HG02870 (cell line): ENCODE data around the gene MRPL49.
A peak's percentile ranks its signal among the peaks of the same experiment; 100 is the strongest.

Experiments used
- ATAC-seq: cut with Tn5 transposase; IDR thresholded peaks from one replicate; pipeline ENCODE4 v1.9.1; 2021; ENCODE audit warnings: mild to moderate bottlenecking, moderate library complexity; ENCODE audit not compliant: unreplicated experiment

MRPL49 gene

DNA sequence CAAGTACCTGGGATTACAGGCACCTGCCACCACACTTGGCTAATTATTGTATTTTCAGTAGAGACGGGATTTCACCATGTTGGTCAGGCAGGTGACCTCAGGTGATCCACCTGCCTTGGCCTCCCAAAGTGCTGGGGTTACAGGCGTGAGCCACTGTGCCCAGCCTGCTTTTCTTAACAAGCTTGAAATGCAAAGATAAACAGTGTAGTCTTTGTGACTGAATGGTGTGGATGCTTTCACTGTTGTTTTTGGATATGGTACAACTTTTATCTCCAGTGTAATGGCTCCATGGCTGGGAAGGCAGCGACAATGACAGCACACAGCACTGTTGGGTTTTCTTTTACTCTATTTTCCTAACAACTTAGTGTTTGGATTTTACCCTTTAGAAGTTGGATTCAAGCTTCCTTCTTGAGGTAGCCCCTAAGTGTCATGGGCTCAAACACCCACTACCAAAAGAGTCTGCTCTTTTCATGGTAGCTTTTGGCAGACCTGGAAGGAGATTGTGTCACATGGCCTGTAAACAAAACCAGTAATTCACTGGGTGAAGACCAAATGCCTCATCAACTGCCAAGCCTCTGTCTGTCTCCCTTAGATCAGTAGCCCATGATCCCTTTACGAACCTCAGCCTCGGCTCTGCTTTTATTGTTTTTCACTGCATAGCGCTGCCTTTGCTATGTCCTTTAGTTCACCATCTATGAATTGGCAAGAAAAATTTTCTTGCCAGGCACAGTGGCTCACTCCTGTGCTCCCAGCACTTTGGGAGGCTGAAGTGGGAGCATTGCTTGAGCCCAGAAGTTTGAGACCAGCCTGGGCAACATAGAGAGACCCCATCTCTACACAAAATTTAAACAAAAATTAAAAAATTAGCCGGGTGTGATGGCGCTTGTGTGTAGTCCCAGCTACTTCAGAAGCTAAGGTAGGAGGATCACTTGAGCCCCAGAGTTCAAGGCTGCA lies 19.7 kb upstream of the MRPL49 start:
- no peak for ATAC-seq

DNA sequence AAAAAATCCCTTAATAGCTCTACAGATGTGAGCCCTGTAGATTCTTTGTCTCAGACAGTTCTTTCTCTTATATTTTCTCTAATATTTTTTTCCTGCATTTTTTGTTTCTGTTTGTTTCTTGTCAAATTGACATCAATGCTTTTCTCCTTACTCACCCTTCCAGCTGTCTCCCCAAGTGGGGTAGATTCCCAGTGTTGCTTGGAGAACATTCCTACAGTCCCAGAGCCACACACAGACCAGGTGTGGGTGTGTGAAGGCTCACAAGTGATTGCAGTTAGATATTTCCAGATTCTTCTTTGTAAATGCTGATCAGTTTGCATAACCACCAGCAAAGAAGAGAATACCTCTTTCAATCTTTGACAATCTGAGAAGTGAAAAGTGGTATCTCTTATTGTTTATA lies 18.6 kb upstream of the MRPL49 start:
- no peak for ATAC-seq

DNA sequence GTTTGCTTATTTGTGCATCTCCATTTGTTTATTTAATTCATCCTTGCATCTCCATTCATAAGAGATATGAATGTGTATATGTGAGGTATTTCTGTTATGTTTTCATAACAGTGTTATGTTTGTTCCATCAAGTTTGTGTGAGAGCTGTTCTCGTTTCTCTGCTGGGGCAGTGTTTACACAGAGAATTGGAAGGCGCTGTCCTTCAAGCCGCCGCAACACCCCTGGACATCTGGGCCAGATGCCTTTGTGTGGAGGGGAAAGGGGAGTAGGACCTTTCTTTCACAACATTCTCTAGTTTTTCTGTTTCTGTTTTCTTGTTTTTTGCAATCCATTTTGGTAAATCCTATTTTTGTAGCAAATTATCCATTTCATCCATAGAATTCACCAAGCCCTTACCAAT lies 17.5 kb upstream of the MRPL49 start:
- ATAC-seq = no peak

DNA sequence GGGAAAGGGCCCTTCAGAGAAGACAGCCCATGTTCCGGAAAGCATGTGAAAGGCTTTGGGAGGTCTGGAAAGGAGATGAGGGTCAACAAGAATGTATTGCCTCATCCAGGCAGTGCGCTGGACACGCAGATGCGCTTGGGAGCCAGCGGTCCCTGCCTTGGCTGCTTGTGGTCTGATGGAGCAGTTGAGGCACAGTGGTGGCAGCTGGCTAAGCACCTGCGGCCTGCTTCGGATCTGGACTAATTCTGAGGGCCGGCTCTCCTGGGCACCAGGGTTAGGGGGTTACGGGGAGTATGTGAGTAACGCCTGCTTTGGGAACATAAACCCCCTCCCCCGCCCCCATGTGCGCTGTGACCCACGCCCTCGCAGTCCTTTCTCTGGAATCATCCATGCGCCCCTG lies 15.0 kb upstream of the MRPL49 start:
- no peak for ATAC-seq

DNA sequence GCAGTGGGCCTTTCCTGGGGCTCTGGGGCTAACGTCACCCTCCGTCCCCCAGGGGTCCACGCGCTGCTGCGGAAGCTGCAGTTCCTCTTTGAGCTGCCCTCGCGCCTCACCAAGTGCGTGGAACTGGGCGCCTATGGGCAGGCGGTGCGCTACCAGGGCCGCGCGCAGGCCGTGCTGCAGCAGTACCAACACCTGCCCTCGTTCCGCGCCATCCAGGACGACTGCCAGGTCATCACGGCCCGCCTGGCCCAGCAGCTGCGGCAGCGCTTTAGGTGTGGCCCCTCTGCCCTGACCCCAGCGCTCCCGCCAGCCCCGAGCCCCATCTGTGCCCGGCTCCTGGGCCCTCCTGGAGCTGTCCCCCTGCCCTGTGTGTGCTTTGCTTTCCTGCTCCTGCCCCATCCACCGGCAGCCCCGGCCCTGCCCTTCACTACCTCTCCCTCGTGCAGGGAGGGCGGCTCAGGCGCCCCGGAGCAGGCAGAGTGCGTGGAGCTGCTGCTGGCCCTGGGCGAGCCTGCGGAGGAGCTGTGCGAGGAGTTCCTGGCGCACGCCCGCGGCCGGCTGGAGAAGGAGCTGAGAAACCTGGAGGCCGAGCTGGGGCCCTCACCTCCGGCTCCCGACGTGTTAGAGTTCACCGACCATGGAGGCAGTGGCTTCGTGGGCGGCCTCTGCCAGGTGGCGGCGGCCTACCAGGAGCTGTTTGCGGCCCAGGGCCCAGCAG lies 14.2 kb upstream of the MRPL49 start:
- no peak for ATAC-seq

DNA sequence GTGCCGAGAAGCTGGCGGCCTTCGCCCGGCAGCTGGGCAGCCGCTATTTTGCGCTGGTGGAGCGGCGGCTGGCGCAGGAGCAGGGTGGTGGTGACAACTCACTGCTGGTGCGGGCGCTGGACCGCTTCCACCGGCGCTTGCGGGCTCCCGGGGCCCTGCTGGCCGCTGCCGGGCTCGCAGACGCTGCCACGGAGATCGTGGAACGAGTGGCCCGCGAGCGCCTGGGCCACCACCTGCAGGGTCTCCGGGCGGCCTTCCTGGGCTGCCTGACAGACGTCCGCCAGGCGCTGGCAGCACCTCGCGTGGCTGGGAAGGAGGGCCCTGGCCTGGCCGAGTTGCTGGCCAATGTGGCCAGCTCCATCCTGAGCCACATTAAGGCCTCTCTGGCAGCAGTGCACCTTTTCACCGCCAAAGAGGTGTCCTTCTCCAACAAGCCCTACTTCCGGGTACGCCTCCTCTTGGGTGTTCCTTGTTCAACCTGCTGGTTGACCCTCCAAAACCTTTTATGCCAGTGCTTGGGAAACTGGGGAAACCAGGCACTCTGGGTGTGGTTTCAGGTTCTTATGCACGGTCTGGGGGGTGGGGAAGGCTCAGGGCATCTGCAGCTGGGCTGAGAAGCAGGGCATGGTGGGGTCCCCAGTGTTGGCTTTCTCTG lies 13.5 kb upstream of the MRPL49 start:
- ATAC-seq = no peak

DNA sequence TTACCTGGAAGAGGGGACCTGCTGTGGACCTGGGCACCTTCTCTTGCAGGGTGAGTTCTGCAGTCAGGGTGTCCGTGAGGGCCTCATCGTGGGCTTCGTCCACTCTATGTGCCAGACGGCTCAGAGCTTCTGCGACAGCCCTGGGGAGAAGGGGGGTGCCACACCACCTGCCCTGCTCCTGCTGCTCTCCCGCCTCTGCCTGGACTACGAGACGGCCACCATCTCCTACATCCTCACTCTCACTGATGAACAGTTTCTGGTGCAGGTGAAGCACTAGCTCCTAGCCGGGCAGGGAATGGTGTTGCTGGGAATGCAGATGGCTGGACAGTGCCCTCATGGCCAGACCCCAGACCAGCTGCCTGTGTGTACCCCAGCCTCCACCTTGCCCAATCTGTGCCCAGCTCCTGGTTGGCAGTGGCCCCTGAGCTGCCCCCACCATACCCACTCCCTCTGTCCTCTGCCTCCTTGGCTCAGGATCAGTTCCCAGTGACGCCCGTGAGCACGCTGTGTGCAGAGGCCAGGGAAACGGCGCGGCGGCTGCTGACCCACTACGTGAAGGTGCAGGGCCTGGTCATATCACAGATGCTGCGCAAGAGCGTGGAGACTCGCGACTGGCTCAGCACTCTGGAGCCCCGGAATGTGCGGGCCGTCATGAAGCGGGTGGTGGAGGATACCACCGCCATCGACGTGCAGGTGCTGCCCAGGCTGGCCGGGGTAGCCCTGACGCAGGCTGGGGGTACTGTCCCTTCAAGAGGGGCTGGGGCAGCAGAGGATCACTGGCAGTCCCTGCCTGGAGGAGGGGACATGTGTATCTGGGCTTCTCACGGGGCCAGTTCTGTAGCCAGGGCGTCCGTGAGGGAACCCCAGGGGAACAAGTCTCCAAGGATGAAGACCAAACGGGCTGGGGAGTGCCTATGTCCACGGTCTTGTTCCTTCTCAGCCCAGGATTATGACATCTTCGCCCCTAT lies 12.6 kb upstream of the MRPL49 start:
- ATAC-seq = no peak

DNA sequence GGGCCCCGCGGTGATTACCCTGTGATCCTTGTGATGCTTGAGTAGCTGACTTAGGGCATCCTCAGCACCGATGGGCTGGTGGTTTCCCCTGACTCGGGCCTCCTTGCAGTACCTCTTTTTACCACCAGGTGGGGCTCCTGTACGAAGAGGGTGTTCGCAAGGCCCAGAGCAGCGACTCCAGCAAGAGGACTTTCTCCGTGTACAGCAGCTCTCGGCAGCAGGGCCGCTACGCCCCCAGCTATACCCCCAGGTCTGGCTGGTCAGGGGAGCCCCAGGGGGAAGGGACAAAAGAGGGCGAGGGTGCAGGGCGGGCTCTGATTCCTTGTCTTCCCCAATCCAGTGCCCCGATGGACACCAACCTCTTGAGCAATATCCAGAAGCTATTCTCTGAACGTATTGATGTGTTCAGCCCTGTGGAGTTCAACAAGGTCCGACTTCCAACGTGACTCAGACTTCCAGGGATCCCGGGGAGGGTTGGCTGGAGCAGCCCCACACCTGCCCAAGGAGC lies 11.7 kb upstream of the MRPL49 start:
- no peak for ATAC-seq

DNA sequence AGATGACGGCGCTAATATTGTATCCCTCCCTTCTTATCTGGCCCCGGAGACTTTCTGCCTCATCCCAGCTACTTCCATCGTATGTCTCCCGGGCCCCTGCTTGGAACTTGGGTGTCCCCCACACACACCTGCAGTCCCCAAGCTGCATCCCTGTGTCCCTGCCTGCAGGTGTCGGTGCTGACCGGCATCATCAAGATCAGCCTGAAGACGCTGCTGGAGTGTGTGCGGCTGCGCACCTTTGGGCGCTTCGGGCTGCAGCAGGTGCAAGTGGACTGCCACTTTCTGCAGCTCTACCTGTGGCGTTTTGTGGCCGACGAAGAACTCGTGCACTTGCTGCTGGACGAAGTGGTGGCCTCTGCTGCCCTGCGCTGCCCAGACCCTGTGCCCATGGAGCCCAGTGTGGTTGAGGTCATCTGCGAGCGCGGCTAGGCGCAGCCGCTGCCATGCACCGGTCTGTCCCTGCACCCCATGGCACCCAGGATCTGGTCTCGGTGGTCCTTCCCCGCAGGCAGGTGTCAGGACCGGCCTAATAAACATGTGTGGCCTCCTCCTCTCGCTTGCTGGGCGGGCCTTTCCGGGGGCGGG lies 10.9 kb upstream of the MRPL49 start:
- ATAC-seq = no peak

DNA sequence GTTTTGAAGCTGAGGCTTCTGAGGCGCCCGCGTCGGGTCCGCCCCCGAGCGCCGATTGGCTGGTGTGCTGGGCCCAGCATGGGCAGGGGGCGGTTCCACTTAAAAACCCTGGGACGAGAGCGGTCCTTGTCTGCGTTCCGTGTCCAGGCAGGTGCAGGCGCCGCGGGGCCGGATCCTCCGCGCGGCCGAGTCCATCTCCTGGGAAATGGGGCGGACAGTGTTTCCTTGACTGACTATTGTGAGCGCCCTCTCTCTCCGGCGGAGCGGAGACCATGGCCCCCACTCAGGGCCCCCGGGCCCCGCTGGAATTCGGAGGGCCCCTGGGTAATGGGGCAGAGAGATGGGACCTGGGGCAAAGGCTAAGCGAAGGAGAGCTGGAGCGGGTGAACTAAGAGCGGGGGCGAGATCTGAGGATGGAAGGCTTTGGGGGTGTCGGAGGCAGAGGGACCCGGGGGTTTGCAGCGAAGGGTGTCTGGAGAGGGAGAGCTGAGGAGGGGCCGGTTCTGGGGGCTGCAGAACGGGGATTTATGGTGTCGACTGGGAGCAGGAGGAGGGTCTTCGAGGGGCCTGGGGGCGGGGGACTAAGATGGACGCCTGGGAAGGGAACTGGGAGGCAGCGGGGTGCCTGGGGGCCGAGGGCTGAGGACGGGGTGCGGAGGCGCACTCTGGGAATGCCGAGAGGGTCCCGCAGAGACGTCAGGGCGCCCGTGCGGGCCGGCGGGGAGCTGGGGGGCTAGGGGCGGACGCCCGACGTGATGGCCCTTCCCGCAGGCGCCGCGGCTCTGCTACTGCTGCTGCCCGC lies 10.2 kb upstream of the MRPL49 start, which contains the start of gene TM7SF2:
TSS of gene TM7SF2 (plus strand) at position 129 of the 802 bp plus-strand sequence. CDS start at position 273, 144 bp downstream.
- ATAC-seq = peak; percentile 53

DNA sequence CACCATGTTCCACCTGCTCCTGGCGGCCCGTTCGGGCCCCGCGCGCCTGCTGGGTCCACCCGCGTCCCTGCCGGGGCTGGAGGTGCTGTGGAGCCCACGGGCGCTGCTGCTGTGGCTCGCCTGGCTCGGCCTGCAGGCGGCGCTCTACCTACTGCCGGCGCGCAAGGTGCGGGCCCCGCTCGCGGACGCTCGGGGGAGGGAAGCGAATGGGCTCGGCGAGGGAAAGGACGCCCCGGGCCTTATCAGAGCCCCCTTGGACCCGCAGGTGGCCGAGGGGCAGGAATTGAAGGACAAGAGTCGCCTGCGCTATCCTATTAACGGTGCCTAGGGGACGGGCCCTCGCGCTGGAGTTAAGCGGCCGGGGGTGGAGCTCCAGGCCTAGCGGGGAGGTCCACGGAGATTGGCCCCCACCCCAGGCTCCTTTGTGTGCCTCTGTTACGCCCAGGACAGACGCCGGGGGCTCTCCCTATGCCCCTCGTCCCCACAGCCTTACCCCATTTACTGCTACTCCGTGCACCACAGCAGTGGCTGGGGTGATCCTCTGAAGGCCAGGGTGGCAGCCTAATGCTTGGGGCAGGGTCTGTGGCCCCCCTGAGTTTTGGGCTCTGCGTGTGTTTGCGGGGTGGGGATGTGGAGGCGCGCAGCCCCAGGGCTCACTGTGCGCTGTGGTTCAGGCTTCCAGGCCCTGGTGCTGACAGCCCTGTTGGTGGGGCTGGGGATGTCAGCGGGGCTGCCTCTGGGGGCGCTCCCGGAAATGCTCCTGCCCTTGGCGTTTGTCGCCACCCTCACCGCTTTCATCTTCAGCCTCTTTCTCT lies 9.4 kb upstream of the MRPL49 start:
- ATAC-seq = peak; percentile 32

DNA sequence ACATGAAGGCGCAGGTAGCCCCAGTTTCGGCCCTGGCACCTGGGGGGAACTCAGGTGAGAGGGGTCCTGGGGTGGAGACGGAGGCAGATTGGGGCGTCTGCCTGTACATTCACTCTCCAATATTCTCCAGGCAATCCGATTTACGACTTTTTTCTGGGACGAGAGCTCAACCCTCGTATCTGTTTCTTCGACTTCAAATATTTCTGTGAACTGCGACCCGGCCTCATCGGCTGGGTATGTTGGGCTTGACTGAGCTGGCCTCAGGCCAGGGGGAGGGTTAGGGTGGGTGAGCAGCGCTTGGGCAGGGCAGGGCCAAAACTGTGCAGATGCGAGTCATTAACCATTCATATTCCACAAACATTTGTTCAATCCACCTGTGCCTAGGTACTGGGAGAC lies 8.8 kb upstream of the MRPL49 start:
- no peak for ATAC-seq

DNA sequence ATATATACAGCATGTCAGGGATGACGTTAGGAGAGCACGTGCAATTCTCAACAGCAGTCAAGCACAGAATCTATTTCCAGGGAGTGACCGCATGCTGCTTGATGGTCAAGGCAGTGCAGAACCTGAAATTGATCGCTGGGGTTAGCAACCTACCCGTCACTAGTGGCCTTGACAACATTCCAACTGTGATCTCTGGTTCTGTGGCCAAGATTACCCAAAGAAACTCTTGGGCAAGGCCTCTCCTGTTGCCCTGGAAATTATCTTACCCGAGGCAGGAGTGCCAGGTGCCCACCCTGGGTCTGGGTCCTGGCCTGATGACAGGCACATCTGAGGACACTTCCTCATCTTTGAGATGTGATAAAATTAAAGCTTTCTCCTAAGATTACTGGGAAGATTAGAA lies 8.3 kb upstream of the MRPL49 start:
- no peak for ATAC-seq

DNA sequence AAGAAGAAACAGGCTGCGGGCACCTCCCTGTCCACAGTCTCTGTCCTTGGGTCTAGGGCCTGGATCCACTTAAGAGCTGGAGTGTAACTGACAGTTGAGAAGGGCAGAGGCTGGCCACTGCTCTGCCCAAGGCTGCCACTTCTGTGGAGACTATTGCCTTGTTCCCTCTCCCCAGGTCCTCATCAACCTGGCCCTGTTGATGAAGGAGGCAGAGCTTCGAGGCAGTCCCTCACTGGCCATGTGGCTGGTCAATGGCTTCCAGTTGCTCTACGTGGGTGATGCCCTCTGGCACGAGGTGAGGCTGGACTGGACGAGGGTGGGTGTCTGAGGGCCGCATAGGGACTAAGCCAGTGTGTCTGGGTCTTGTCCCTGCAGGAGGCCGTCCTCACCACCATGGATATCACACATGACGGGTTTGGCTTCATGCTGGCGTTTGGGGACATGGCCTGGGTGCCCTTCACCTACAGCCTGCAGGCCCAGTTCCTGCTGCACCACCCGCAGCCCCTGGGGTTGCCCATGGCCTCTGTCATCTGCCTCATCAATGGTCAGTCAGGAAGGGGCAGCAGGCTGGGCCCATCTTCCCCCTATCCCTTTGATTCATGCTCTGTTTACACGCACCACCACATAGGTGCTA lies 7.5 kb upstream of the MRPL49 start:
- no peak for ATAC-seq

DNA sequence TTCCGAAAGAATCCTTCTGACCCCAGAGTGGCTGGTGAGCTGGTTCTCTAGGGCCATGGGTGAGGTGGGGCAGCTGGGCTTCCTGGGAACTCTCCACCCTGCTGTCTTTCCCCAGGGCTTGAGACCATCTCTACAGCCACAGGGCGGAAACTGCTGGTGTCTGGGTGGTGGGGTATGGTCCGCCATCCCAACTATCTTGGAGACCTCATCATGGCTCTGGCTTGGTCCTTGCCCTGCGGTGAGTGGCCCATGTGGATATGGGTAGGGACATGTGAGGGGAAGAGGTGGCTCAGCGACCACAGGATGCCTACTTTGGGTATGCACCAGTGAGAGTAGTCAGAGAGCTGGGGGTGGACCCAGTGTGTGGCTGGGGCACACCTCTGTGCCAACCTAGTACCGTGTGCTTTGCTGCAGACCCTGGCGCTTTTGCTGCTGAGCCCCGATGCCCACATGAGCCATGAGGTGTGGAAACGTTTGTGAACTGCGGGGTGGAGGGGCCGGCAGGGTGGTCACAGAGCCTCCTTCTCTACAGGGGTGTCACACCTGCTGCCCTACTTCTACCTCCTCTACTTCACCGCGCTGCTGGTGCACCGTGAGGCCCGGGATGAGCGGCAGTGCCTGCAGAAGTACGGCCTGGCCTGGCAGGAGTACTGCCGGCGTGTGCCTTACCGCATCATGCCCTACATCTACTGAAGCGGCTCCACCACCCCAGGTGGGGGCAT lies 6.6 kb upstream of the MRPL49 start:
- no peak for ATAC-seq

DNA sequence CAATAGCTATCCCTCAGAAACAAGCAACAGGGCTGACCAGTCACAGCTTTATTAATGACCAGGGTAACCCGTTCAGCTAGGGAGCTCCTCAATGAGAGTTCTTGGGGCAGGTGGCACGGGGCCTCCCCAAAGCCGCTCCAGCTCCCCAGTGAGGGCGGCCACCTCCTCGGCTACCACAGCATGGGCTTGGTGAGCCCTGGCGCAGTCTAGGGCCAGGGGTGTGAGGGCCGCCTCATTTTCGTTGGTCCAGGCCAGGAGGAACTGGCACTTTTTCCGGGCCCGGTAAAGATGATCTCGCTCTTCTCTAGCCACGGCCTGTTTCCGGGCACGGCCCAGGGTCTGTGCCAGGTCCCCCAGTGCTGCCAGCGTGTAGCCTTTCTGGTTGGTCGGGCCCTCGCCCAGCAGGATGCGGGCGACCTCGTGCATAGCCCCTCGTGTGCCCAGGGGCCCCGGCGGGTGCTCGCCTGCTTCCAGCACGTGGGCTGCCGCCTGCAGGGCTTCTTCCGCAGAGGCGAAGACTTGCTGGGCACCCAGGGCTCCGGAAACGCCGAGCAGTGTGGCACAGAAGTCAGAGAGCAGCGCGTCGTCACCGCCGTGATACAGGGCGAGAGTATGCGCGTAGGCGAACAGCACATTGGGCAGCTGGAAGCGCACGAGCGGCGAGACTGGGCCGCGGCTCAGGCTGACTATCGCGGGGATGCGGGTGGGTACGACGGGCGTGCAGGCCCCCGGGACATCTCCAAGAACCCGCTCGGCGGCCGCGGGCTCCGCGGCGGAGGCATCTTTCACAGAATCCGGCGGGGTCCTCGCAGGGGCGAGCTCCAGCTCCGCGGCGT lies 5.5 kb upstream of the MRPL49 start:
- ATAC-seq = no peak
